ENCODE measurements around the gene ST7.

The ST7 gene

DNA sequence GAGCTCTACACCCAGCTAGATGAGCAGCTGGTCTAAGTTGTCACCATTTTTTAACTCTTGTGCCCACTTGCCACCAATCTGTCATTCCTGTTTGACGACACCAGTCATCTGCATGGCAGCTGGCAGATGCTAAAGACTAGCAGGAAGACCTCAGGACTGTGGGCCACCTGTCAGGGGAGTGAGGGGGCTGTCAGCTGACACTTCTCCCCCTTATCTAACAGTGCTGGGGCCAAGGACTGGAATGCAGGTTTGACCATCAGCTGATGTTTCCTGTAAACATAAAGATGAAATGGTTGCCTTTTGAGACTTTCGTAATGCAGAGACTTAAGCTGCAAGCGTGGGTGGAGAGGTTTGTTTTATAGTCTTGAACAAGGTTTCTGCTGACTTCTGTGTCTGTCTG, 276.0 kb downstream of the ST7 start:
- H3K4me3 ChIP-seq (ENCODE audit: low read depth, low read length): no peak overlapping the region
- H3K4me1 ChIP-seq: no peaks in the 10 kb centered on the region
- H3K27me3 ChIP-seq: no peaks in the 10 kb centered on the region
- DNase-seq: no peak
- TF ChIP-seq, protein P1, sequence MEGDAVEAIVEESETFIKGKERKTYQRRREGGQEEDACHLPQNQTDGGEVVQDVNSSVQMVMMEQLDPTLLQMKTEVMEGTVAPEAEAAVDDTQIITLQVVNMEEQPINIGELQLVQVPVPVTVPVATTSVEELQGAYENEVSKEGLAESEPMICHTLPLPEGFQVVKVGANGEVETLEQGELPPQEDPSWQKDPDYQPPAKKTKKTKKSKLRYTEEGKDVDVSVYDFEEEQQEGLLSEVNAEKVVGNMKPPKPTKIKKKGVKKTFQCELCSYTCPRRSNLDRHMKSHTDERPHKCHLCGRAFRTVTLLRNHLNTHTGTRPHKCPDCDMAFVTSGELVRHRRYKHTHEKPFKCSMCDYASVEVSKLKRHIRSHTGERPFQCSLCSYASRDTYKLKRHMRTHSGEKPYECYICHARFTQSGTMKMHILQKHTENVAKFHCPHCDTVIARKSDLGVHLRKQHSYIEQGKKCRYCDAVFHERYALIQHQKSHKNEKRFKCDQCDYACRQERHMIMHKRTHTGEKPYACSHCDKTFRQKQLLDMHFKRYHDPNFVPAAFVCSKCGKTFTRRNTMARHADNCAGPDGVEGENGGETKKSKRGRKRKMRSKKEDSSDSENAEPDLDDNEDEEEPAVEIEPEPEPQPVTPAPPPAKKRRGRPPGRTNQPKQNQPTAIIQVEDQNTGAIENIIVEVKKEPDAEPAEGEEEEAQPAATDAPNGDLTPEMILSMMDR (IDR thresholded peaks at IDR 0.05; ENCODE audit: low read depth, low read length): no peak
- no peaks in the 10 kb centered on the region; the same call in 1 of the 2 replicates for H3K36me3 ChIP-seq
- no peaks in the 10 kb centered on the region for H3K9me3 ChIP-seq

DNA sequence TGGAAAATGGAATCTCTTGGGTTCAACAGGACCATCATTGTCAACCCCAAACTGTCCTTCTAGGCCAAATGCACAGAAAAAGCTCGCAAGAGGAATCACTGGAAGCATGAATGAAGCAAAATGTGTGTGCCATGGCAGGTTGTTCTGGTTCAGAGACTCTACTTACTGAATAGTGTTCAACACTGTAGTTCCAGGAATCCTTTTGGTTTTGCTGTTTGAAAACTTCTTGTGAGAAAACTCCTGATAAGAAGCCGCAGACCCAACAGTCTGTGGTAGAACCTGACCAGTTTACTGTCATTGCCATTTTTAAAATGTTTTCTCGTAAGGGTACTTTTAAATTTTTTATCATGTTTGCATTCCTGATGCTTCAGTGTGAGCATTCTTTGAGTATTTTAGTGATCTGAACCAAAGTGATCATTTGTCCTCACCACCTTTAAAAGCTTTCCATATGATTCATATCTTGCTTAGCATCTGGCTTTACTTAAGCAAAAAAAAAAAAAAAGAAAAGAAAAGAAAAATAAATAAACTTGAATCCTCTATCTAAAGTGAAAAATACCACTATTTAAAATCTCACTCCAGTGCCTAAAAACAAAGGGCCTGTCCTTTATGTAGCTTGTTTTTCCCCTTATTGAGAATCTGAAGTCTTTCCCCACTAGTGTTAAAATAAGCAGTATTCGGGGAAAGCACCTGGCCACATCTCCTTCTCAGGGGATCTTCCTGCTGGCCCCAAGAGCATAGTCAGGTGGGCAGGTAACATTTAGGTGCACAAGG, 277.2 kb downstream of the ST7 start:
- Histone ChIP-seq H3K9me3 (no peaks in the 10 kb centered on the region), H3K4me1 (no peaks in the 10 kb centered on the region), H3K27me3 (no peaks in the 10 kb centered on the region), H3K4me3 (ENCODE audit: low read depth, low read length) (no peak overlapping the region), H3K36me3 (no peaks in the 10 kb centered on the region; the same call in 1 of the 2 replicates)
- TF ChIP-seq, protein P1 (IDR thresholded peaks at IDR 0.05; ENCODE audit: low read depth, low read length): no peak
- no peak for DNase-seq

DNA sequence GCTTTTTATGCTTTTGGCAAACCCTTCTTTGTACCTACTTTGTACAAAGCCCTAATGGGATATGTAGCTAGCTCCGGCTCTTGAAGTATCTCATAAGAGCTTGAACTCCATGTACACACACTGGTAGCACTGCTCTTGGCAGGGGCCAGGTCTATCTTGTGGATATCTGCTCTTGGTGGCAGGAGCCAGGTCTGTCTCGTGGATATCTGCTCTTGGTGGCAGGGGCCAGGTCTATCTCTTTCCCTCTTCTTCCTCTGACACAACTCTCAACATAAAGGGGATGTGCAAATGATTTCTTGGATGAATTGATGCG, 277.7 kb downstream of the ST7 start:
- no peak for DNase-seq
- H3K9me3 ChIP-seq: no peaks in the 10 kb centered on the region
- H3K4me1 ChIP-seq: no peaks in the 10 kb centered on the region
- no peaks in the 10 kb centered on the region; the same call in 1 of the 2 replicates for H3K36me3 ChIP-seq
- H3K27me3 ChIP-seq: no peaks in the 10 kb centered on the region
- no peak overlapping the region for H3K4me3 ChIP-seq (ENCODE audit: low read depth, low read length)
- TF ChIP-seq, protein P1 (IDR thresholded peaks at IDR 0.05; ENCODE audit: low read depth, low read length): no peak

DNA sequence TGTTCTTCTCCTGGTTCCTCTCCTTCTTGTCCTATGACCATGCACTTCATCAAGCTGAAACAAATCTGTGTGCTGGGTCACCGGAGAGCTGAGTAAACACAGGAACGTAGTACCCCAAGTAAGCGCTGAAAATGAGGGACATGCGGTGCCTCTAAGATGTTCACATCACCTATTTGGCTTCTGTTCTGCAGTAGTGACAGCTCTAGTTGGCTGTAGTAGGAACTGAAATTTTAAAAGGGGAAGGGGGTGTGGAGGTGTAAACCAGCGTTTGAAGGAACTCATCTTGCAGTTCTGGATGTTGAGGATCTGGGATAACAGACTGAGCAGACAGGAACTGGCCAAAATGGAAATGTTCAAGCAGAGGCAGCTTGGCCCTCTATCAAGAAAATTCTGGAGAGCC, 284.3 kb downstream of the ST7 start:
- H3K9me3 ChIP-seq: no peaks in the 10 kb centered on the region
- no peaks in the 10 kb centered on the region for H3K36me3 ChIP-seq
- H3K4me3 ChIP-seq (ENCODE audit: low read depth, low read length): no peak overlapping the region
- TF ChIP-seq, protein P1 (IDR thresholded peaks at IDR 0.05; ENCODE audit: low read depth, low read length): no peak
- DNase-seq: no peak
- H3K27me3 ChIP-seq: no peaks in the 10 kb centered on the region; the same call in 1 of the 2 replicates
- no peaks in the 10 kb centered on the region for H3K4me1 ChIP-seq

DNA sequence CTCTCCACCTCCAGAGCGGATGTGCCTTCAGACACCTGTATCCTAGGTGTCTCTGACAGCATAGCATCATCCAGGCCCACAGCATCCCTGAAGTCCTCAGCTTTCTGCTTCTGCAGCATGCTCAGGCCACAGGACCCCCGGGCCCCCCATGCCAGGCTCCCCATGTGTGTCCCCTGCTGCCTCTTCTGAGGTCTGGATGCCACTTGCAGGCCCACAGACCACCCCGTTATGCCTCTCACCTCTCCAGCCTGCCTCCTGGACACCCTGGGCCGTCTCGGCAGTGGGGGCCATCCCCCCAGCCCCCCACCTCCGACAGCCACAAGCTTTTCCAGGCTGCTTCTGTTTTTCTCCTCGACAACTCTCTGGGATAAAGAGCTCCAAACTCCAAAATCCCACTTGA, 285.2 kb downstream of the ST7 start:
- Histone ChIP-seq H3K4me3 (ENCODE audit: low read depth, low read length) (no peak overlapping the region), H3K9me3 (no peaks in the 10 kb centered on the region), H3K4me1 (no peaks in the 10 kb centered on the region), H3K27me3 (no peaks in the 10 kb centered on the region; the same call in 1 of the 2 replicates), H3K36me3 (no peaks in the 10 kb centered on the region)
- no peak for DNase-seq
- TF ChIP-seq, protein P1 (IDR thresholded peaks at IDR 0.05; ENCODE audit: low read depth, low read length): no peak

DNA sequence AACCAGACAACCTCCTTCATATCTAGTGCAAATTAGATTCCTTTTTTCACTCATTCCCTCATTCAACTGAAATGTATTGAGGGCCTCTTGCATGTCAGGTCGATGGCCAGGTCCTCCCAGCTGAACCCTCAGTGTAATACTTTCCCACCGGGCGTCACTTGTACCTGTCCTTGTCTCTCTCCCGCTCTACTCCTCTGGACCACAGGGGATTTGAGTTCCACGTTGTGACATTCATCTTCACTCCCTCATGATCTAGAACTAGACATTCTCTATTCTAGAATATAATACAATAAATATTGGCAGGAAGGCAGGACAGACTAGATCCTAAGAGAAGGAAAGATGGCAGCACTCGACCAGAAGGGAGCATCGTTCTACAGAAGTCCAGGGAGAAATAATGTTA, 285.6 kb downstream of the ST7 start:
- TF ChIP-seq, protein P1 (IDR thresholded peaks at IDR 0.05; ENCODE audit: low read depth, low read length): no peak
- DNase-seq: no peak
- no peak overlapping the region for H3K4me3 ChIP-seq (ENCODE audit: low read depth, low read length)

More for the DNA sequence above, 285.6 kb downstream of the ST7 start:
- no peaks in the 10 kb centered on the region for H3K36me3 ChIP-seq
- H3K27me3 ChIP-seq: no peaks in the 10 kb centered on the region; the same call in 1 of the 2 replicates
- H3K4me1 ChIP-seq: no peaks in the 10 kb centered on the region
- no peaks in the 10 kb centered on the region for H3K9me3 ChIP-seq

Data from BE2C (cell line).